SU-DHL-6 (cell line): ENCODE measurements around the gene PKLR.

Experiments used
- EZH2phosphoT487 ChIP-seq: fragments of 200-600 bp; sonication (generic), shearing (Covaris generic); conservative IDR thresholded peaks from 2 replicates; pipeline ENCODE4 v1.6.1; 2018; ENCODE audit warnings: mild to moderate bottlenecking, antibody characterized with exemption, low read length, moderate library complexity, mixed read lengths
- TF ChIP-seq, protein P1 (sequence below): fragments of 200-600 bp; sonication (generic); IDR thresholded peaks from one replicate; pipeline ENCODE4 v1.5.1; 2017; ENCODE audit warnings: antibody characterized with exemption, mild to moderate bottlenecking, low read length, moderate library complexity; ENCODE audit not compliant: insufficient read depth, poor library complexity, severe bottlenecking

- TF ChIP-seq, protein P1, sequence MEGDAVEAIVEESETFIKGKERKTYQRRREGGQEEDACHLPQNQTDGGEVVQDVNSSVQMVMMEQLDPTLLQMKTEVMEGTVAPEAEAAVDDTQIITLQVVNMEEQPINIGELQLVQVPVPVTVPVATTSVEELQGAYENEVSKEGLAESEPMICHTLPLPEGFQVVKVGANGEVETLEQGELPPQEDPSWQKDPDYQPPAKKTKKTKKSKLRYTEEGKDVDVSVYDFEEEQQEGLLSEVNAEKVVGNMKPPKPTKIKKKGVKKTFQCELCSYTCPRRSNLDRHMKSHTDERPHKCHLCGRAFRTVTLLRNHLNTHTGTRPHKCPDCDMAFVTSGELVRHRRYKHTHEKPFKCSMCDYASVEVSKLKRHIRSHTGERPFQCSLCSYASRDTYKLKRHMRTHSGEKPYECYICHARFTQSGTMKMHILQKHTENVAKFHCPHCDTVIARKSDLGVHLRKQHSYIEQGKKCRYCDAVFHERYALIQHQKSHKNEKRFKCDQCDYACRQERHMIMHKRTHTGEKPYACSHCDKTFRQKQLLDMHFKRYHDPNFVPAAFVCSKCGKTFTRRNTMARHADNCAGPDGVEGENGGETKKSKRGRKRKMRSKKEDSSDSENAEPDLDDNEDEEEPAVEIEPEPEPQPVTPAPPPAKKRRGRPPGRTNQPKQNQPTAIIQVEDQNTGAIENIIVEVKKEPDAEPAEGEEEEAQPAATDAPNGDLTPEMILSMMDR: no peak
- TF ChIP-seq EZH2phosphoT487: no peak
Measured at GRCh38 chr1:155327981-155328380, 26.7 kb upstream of the PKLR start.
